GM21529 (cell line): ENCODE data around the gene CXorf58.
A peak's percentile ranks its signal among the peaks of the same experiment; 100 is the strongest.

Experiments used
- ATAC-seq: cut with Tn5 transposase; IDR thresholded peaks from one replicate; pipeline ENCODE4 v1.9.1; 2021; ENCODE audit not compliant: unreplicated experiment

The CXorf58 gene

DNA sequence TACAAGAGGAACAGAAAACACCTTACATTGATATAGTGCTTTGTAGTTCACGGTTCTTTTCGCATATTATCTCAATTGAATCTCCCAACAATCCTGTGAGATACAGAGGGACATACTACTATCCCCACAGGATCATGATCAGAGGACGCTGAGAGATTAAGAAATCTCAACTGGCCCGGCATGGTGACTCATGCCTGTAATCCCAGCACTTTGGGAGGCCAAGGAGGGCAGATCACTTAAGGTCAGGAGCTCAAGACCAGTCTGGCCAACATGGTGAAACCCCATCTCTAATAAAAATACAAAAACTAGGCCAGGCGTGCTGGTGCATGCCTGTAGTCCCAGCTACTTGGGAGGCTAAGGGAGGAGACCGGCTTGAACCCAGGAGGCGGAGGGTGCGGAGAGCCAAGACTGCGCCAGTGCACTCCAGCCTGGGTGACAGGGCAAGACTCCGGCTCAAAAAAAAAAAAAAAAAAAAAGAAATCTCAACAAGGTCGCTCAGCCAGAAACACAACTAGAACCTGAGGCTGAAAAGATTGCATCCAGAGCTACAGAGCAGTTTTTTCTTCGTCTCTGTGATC lies 7.5 kb upstream of the CXorf58 start:
- no peak for ATAC-seq

DNA sequence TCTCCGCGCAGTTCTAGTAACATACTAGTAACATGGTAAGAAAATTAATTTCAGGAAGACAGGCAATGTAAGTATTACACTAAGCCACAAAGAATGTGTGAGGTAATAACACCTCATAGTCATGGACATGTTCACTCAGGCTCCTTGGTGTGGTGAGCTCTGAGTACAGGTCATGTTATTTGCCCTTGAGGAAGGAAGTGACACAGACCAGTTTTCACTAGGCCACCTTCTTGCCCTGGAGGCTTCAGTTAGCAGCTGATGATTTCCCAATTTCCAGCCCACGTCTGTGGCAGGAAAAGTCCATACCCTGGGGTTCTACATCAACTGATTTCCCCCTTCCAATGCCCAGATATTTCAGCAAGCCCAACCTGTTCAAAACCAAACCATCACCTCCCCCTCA lies 6.7 kb upstream of the CXorf58 start:
- no peak for ATAC-seq

- peak; percentile 60 for ATAC-seq
Observed at GRCh38 chrX:23901805-23902204, 6.0 kb upstream of the CXorf58 start.

DNA sequence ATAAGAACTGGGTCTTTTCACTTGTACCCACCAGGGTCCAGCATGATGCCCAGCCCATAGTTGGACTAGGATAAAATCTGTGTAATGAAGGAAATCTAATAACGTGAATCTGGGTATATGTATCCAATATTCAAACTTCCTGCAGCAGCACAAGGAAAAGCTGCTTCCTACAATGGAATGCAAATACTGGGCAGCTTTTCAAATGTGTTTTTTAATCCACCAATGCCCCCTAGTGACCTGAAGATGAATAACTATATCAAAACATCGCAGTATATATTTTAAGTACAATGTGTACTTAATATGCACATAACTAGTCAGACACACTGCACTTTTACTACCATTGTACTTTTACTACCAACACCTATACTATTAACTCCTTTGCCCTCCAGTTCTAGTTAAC lies 5.4 kb upstream of the CXorf58 start:
- no peak for ATAC-seq

DNA sequence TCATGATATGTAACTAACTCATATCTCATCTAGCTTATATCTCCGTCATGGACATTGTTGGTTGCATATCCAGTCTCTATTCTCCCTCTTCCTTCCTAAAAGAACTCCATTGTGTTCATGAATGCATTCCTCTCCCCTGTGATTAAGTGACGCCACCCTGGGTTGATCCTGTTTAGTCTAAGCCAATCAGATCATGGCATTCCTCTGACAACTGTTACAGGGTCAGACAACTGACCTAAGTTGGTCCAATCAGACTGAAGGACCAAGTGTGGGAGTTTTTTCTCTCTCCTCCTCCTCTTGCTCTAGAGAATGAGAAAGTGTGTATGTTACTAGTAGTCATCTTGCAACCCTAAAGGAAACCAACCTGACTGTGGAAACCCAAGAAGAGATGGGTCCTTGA lies 3.7 kb upstream of the CXorf58 start:
- no peak for ATAC-seq

DNA sequence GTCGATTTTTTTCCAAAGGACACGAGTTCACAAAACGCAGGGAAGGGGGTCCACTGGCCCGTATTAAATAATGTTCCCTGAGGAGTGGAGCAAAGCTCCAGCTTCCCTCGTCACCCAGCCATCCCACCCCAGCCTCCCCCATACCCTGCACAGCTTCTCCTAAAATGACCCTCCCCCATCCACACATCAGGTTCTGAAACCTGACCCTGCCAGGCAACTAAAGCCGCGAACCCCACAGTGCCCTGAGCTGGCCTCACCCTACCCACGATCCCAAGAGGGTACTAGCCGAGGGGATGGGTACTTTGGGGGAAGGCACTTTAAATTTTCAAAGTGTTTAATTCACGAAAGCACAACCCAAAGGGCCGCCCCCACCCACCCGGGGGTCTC lies 702 bp upstream of the CXorf58 start:
- no peak for ATAC-seq

DNA sequence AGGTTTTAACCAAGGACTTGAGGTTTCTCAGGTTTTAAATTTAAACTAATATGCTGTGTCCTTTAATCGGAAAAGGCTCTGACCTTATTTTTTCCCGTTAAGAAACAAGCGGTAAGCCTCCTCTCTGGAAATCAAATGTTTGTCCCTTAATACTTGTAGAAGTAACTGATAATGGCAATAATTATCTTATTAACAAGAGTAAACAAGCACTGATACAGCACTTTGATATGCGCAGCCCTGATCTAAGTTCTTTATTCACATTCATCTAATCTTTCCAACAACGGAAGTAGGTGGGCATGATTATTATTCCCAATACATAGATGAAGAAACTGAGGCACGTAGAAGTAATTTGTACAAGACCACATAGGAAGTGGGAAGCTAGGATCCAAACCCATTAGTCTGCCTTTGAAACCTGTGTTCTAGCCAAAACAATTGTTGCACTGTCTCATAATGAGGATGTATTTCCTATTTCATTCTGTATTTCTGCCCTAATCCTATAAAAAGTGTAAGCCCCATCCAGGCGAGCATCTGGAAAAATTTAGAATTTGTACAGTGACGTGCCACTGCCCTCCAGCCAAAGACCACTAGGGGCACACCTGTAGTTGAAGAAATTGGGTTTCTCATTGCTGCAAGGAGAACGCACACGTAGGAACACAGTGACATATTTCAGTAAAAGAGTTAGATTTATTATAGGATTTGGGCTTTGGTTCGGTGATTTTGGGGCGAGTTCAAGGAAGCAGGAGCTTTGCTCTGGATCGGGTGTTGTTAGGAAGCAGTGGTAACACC lies 606 bp downstream of the CXorf58 start:
- no peak for ATAC-seq

- no peak for ATAC-seq
Observed at GRCh38 chrX:23911126-23911835, 3.5 kb downstream of the CXorf58 start.

GRCh38 chrX:23919148-23919547 lies 11.3 kb downstream of the CXorf58 start:
- no peak for ATAC-seq

GRCh38 chrX:23919706-23920320 lies 12.0 kb downstream of the CXorf58 start:
- no peak for ATAC-seq

GRCh38 chrX:23926015-23926414 lies 18.2 kb downstream of the CXorf58 start:
- ATAC-seq, result no peak

GRCh38 chrX:23930894-23931604 lies 23.2 kb downstream of the CXorf58 start:
- no peak for ATAC-seq

DNA sequence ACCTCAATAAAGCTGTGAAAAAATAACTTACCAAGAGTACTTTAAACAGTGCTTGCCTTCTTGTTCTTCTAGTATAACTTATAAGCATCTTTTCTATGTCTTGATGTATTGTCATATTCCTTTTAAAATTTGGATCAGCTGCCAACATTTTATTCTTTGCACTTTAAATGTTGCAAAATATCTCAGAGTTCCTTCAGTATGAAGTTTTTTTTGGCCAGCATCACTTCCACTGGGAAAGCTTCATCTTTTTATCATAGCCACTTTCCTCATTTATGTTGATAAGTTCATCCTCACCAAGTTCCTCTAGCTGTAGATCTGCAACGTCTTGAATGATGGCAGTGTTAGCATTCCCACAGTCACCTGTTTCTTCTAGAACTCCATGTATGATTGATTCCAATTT lies 24.2 kb downstream of the CXorf58 start:
- ATAC-seq, result no peak

DNA sequence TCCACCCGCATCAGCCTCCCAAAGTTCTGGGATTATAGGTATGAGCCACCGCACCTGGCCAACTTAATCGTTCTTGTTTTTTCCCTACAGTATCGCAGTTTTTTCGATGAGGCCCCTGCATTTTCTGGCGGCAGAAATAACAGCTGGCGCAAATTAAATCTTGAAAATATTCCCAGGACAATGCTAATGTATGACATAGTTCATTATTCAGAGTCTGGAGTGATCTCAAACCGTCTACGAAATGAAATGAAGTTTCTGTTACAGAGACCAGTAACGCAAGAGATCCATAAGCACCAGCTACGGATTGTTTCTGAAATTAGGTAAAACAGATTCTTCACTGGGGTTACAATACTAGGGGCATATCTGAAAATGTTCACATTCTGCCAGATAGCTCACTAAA lies 27.3 kb downstream of the CXorf58 start:
- no peak for ATAC-seq

DNA sequence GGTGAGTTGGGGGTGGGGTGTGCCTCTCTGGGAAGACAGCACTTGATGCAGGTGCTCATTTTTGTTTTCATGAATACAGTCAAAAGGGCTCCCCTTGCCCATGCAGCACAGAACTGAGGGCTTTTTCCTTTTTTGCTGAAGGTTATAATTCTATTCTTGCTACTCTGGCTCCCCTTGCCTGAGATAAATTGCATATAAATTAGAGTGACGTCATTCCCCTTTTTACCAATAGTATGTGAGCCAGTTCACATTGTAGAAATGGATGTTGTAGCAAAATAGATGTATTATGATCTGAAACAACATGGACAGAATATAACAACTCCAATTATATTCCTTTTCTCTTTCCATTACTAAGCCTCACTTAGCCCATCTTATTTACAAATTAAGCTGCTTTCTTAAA lies 28.4 kb downstream of the CXorf58 start:
- ATAC-seq, result no peak

DNA sequence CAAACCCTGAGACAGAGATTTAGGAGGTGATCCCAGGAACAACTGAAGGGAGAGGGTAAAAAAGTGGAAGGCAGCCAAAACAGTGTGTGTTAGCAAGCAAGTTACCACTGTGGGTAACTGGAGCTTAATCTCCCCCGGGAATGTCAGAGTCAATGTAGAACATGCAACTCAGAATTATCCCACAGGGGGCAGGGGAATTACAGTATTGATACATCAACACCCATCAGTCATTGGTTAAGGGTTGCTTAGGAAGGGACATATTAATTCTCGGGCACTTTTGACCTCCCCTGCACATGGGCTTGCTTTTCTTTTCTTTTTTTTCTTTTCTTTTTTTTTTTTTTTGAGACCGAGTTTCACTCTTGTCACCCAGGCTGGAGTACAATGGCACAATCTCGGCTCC lies 29.3 kb downstream of the CXorf58 start:
- ATAC-seq, result no peak

GRCh38 chrX:23938690-23939089 lies 30.9 kb downstream of the CXorf58 start:
- ATAC-seq, result no peak

- no peak for ATAC-seq
Observed at GRCh38 chrX:23939203-23939602, 31.4 kb downstream of the CXorf58 start.

DNA sequence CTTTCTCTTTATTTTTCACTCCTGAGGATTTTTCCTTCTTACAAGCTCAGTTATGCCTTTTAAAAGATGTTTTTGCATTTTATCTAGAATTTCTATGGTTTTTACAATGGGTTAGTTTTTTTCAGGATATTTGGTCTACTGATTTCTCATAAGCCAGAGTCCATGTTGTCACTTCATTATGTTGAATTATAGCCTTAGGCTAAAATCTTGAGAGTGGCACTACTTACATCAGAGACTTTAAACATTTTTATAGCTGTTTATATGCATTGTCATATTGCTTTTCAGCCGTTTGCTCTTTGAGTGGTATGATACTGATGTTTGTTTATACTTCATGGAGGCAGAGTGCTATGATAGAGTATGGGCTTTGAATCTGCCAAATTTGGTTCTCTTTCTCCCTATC lies 36.4 kb downstream of the CXorf58 start:
- no peak for ATAC-seq

- no peak for ATAC-seq
Observed at GRCh38 chrX:23945206-23945605, 37.4 kb downstream of the CXorf58 start.

DNA sequence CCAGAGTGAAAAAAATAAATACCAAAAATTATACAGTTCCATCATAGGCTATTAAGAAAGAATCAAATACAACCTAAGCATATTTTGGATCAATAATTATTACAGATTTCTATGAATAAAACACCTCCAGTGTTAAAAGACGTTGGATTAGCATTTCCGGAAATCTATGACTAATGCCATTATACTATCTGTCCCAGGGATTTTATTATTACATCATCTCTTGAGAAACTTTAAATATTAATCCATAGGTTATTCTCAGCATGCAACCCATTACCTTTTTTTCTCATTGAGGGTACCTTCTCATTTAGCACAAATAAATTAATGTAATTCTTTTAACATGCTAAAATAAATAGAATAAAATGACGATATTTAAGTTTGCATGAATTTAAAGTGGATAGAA lies 44.6 kb downstream of the CXorf58 start:
- ATAC-seq, result no peak
